ENCODE measurements around the gene TCAP.

TCAP gene

GRCh38 chr17:39674179-39674578, 9.0 kb downstream of the TCAP start:
- no peak for TF ChIP-seq CTCF (IDR thresholded peaks at IDR 0.05)

- no peak for TF ChIP-seq CTCF (IDR thresholded peaks at IDR 0.05)
Observed at GRCh38 chr17:39674702-39675389, 9.7 kb downstream of the TCAP start.

- no peak for TF ChIP-seq CTCF (IDR thresholded peaks at IDR 0.05)
Observed at GRCh38 chr17:39675390-39676082, 10.4 kb downstream of the TCAP start.

- TF ChIP-seq CTCF (IDR thresholded peaks at IDR 0.05) = no peak
Observed at GRCh38 chr17:39676198-39676819, 11.2 kb downstream of the TCAP start.

- no peak for TF ChIP-seq CTCF (IDR thresholded peaks at IDR 0.05)
Observed at GRCh38 chr17:39677072-39677471, 11.9 kb downstream of the TCAP start.

GRCh38 chr17:39677542-39678339, 12.6 kb downstream of the TCAP start:
- TF ChIP-seq CTCF (IDR thresholded peaks at IDR 0.05) = no peak

GRCh38 chr17:39678340-39679116, 13.4 kb downstream of the TCAP start:
- TF ChIP-seq CTCF (IDR thresholded peaks at IDR 0.05) = no peak

Data from LNCAP (cell line).